Retinal pigment epithelial cell (primary cell): Measurements from ENCODE around the gene ADAR.
A peak's percentile ranks its signal among the peaks of the same experiment; 100 is the strongest.

ENCODE experiments used
- DNase-seq: peaks from one replicate; pipeline ENCODE4 v3.0.0-alpha.2; 2010; ENCODE audit warnings: low read depth
- H3K4me3 ChIP-seq: 2 replicates; pipeline ENCODE4 v1.5.1; 2011; ENCODE audit warnings: mild to moderate bottlenecking, low read length, control low read depth, moderate library complexity
- TF ChIP-seq, protein P1 (sequence below): conservative IDR thresholded peaks from 2 replicates; pipeline ENCODE4 v1.5.1; 2011; ENCODE audit warnings: low read depth, low read length, control low read depth, inconsistent platforms

ADAR gene

GRCh38 chr1:154557248-154557938, 50.6 kb downstream of the ADAR start:
- TF ChIP-seq, protein P1, sequence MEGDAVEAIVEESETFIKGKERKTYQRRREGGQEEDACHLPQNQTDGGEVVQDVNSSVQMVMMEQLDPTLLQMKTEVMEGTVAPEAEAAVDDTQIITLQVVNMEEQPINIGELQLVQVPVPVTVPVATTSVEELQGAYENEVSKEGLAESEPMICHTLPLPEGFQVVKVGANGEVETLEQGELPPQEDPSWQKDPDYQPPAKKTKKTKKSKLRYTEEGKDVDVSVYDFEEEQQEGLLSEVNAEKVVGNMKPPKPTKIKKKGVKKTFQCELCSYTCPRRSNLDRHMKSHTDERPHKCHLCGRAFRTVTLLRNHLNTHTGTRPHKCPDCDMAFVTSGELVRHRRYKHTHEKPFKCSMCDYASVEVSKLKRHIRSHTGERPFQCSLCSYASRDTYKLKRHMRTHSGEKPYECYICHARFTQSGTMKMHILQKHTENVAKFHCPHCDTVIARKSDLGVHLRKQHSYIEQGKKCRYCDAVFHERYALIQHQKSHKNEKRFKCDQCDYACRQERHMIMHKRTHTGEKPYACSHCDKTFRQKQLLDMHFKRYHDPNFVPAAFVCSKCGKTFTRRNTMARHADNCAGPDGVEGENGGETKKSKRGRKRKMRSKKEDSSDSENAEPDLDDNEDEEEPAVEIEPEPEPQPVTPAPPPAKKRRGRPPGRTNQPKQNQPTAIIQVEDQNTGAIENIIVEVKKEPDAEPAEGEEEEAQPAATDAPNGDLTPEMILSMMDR, result no peak
- no peak for DNase-seq
- peak overlapping the region; percentile 92 for H3K4me3 ChIP-seq

- peak overlapping the region; percentile 92 for H3K4me3 ChIP-seq
- DNase-seq, result no peak
- TF ChIP-seq, protein P1, result no peak
These were observed 51.6 kb downstream of the ADAR start for GRCh38 chr1:154556422-154556821.

GRCh38 chr1:154553056-154554030, 54.6 kb downstream of the ADAR start:
- TF ChIP-seq, protein P1, result no peak
- no peak overlapping the region for H3K4me3 ChIP-seq
- no peak for DNase-seq

DNA sequence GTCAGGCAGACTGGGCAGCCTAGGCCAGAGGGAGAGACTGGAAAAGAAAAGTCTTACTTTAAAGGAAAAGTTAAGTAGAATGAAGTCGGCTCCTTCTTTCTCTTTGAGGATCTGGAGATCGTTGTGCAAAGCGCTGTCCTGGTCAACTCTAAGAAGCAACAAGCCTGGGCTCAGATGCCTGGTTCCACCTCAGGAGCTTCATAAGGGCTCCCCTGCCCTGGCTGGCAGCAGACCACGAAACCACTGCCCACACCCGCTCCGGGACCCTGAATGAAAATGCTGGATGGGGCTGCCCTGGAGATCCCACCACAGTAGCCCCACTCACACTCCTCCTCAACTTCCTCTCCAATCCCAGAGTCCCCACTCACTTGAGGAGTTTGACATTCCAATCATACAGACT, 56.0 kb downstream of the ADAR start:
- H3K4me3 ChIP-seq, result no peak overlapping the region

DNA sequence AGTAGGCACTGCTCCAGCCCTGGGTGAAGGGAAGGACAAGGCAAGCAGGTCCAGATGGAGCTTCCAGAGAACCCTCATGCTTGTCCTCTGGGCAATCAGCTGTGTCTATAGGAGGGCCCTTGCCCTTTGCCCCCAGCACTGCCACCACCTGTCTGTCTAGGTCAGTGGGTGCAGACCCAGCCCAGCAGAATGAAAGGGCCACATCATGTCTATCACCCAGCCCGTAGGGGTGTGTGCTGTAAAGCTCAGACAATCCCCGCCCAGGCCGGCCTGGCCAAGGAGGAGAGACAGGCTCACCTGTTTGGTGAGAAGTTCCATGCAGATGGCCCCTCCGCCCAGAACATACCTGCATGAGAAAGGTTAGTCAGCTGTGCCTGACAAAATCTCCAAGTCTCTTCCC, 56.5 kb downstream of the ADAR start:
- TF ChIP-seq, protein P1, result no peak
- DNase-seq, result no peak
- no peak overlapping the region for H3K4me3 ChIP-seq

More for the DNA sequence above, 56.0 kb downstream of the ADAR start:
- TF ChIP-seq, protein P1, result no peak
- no peak for DNase-seq

DNA sequence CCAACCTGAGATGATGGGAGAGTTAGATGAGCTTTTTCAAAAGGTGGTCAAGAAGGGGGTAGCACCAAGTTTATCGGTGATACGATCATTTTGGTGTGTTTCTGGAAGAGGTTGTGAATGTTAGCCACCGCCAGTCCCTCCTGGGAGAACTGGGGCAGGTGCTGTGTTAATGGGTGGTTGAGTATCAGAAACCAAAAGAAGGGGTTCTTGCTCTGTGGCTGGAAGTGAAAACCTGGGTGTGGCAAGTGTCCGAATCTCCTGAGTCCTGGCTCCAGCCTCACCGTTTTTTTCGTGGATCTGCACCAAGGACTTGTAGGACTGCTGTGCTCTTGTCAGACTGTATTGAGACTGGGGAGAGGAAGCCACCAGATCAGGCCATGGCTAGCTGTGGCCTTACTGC, 57.3 kb downstream of the ADAR start:
- TF ChIP-seq, protein P1, result no peak
- DNase-seq, result no peak
- H3K4me3 ChIP-seq, result no peak overlapping the region
